Mesenchymal stem cell (in vitro differentiated cells and primary cell): ENCODE results near the gene MBP.

Experiments used
- DNase-seq: peaks from one replicate; pipeline ENCODE4 v3.0.0-alpha.2; 2013
- H2AFZ ChIP-seq: one replicate; pipeline ENCODE4 v1.6.1; 2013; ENCODE audit warnings: low read depth, mild to moderate bottlenecking, control low read depth, inconsistent platforms, low read length, moderate library complexity
- H2AK5ac ChIP-seq: 2 replicates; pipeline ENCODE4 v1.6.1; 2013; ENCODE audit warnings: low read length, moderate library complexity, mild to moderate bottlenecking, inconsistent platforms; ENCODE audit not compliant: severe bottlenecking
- H2BK120ac ChIP-seq: one replicate; pipeline ENCODE4 v1.6.1; 2013; ENCODE audit warnings: low read depth, mild to moderate bottlenecking, inconsistent platforms, low read length, moderate library complexity
- H2BK12ac ChIP-seq, 2 experiments: one replicate each; pipeline ENCODE4 v1.6.1; 2013; ENCODE audit warnings: inconsistent platforms in 2 of 2, low read length in 2 of 2, mild to moderate bottlenecking in 2 of 2, moderate library complexity in 2 of 2, control low read depth in 1 of 2
- H2BK15ac ChIP-seq: one replicate; pipeline ENCODE4 v1.6.1; 2013; ENCODE audit warnings: mild to moderate bottlenecking, low read depth, inconsistent platforms; ENCODE audit not compliant: poor library complexity, severe bottlenecking
- H2BK5ac ChIP-seq: 2 replicates; pipeline ENCODE4 v1.6.1; 2013; ENCODE audit warnings: low read depth, mild to moderate bottlenecking, low read length, control low read depth, inconsistent platforms; ENCODE audit not compliant: poor library complexity, severe bottlenecking
- H3K14ac ChIP-seq, 2 experiments: one replicate each; pipeline ENCODE4 v1.6.1; 2013; ENCODE audit warnings: inconsistent platforms in 2 of 2, low read length in 2 of 2, control low read depth in 1 of 2, mild to moderate bottlenecking in 1 of 2, moderate library complexity in 1 of 2
- H3K18ac ChIP-seq, 2 experiments: one replicate each; pipeline ENCODE4 v1.6.1; 2013; ENCODE audit warnings: inconsistent platforms in 2 of 2, low read length in 2 of 2, control low read depth in 1 of 2, low read depth in 1 of 2, mild to moderate bottlenecking in 1 of 2
- H3K23ac ChIP-seq, 2 experiments: one replicate each; pipeline ENCODE4 v1.6.1; 2013; ENCODE audit warnings: inconsistent platforms in 2 of 2, low read length in 2 of 2, mild to moderate bottlenecking in 2 of 2, moderate library complexity in 2 of 2, control low read depth in 1 of 2
- H3K27ac ChIP-seq: 2 replicates; pipeline ENCODE4 v1.5.1; 2013; ENCODE audit warnings: mild to moderate bottlenecking, moderate library complexity, low read length, control low read depth, inconsistent platforms; ENCODE audit not compliant: poor library complexity, severe bottlenecking
- H3K27me3 ChIP-seq, 2 experiments: 2 replicates each; pipeline versions ENCODE4 v1.6.1 to v1.7.0; 2013; ENCODE audit warnings: low read length in 2 of 2, mild to moderate bottlenecking in 2 of 2, moderate library complexity in 2 of 2, control low read depth in 1 of 2, inconsistent platforms in 1 of 2; ENCODE audit not compliant: control insufficient read depth in 1 of 2, insufficient read depth in 1 of 2
- H3K36me3 ChIP-seq, 2 experiments: 2 replicates each; pipeline versions ENCODE4 v1.6.1 to v1.7.0; 2013; ENCODE audit warnings: low read length in 2 of 2, control low read depth in 1 of 2, inconsistent platforms in 1 of 2, low read depth in 1 of 2, mild to moderate bottlenecking in 1 of 2; ENCODE audit not compliant: insufficient read depth in 2 of 2, control insufficient read depth in 1 of 2
- H3K4ac ChIP-seq, 2 experiments: one replicate each; pipeline ENCODE4 v1.6.1; 2013; ENCODE audit warnings: inconsistent platforms in 2 of 2, low read length in 2 of 2, mild to moderate bottlenecking in 2 of 2, moderate library complexity in 2 of 2, control low read depth in 1 of 2, low read depth in 1 of 2
- H3K4me1 ChIP-seq: 2 replicates; pipeline ENCODE4 v1.6.1; 2013; ENCODE audit warnings: low read depth, low read length, control low read depth; ENCODE audit not compliant: control insufficient read depth, insufficient read depth
- H3K4me2 ChIP-seq: 2 replicates; pipeline ENCODE4 v1.6.1; 2013; ENCODE audit warnings: low read length, mild to moderate bottlenecking, inconsistent platforms; ENCODE audit not compliant: poor library complexity, severe bottlenecking
- H3K4me3 ChIP-seq, 2 experiments: 2 replicates each; pipeline versions ENCODE4 v1.5.1 to v1.7.0; 2013; ENCODE audit warnings: low read length in 2 of 2, mild to moderate bottlenecking in 2 of 2, control low read depth in 1 of 2, low read depth in 1 of 2; ENCODE audit not compliant: insufficient read depth in 1 of 2
- H3K79me1 ChIP-seq: replicated peaks from 2 replicates; pipeline ENCODE4 v1.6.1; 2013; ENCODE audit warnings: mild to moderate bottlenecking, control low read depth, low read length, inconsistent platforms; ENCODE audit not compliant: poor library complexity, severe bottlenecking
- H3K9ac ChIP-seq: 2 replicates; pipeline ENCODE4 v1.7.0; 2013; ENCODE audit warnings: mild to moderate bottlenecking, low read length, moderate library complexity
- H3K9me3 ChIP-seq: 2 replicates; pipeline ENCODE4 v1.7.0; 2013; ENCODE audit warnings: mild to moderate bottlenecking, low read length; ENCODE audit not compliant: control insufficient read depth
- H4K8ac ChIP-seq: one replicate; pipeline ENCODE4 v1.6.1; 2013; ENCODE audit warnings: inconsistent platforms, mild to moderate bottlenecking, low read length, moderate library complexity
- H4K91ac ChIP-seq: one replicate; pipeline ENCODE4 v1.6.1; 2013; ENCODE audit warnings: mild to moderate bottlenecking, low read length, inconsistent platforms
- WGBS: methylation state at CpG from one replicate; pipeline ENCODE4 v1.1.7; 2013; ENCODE audit warnings: mixed read lengths; 5-methylcytosine and 5-hydroxymethylcytosine counted together

The MBP gene

DNA sequence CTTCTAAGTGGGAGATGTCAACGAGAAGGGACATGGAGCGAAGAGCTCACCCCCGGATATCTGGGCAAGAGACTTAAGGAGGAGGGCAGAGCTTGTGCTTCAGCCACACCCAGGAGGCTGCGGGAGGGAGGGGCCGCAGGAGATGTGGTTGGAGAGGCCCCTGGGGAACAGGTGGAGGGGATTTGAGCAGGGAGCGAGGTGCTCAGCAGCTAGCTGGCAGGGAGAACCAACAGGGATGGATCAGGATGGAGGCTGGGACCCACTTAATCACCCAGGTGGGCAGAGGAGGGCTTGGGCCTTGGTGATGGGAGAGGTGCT lies 78.3 kb downstream of the MBP start:
- H3K9me3 ChIP-seq = no peaks in the 10 kb centered on the region
- H2BK12ac ChIP-seq = peak overlapping the region; percentile 32 to 42
- H4K8ac ChIP-seq = peak overlapping the region; percentile 64
- peak overlapping the region; percentile 24 for H2AK5ac ChIP-seq
- H3K4ac ChIP-seq = peak overlapping the region; percentile 5 to 52
- H3K4me2 ChIP-seq = no peak overlapping the region
- H2BK5ac ChIP-seq = no peak overlapping the region
- peak overlapping the region; percentile 96 for H3K27ac ChIP-seq
- peaks cover 30% of the 10 kb centered on the region for H3K4me1 ChIP-seq
- H3K4me3 ChIP-seq = no peak overlapping the region
- no peak overlapping the region for H2AFZ ChIP-seq
- no peaks in the 10 kb centered on the region for H3K27me3 ChIP-seq
- H3K79me1 ChIP-seq = peaks cover 27% of the 10 kb centered on the region
- H3K23ac ChIP-seq = no peak overlapping the region
- H3K14ac ChIP-seq = peak overlapping the region in 1 of 2 experiments; percentile 15
- H2BK120ac ChIP-seq = peak overlapping the region; percentile 1
- no peak for DNase-seq
- WGBS = 78% methylated on average over 6 of the region's 6 CpGs
- H2BK15ac ChIP-seq = peak overlapping the region; percentile 9
- H3K36me3 ChIP-seq = peaks cover 13 to 15% of the 10 kb centered on the region in 2 experiments
- H3K9ac ChIP-seq = peak overlapping the region; percentile 47
- H4K91ac ChIP-seq = peak overlapping the region; percentile 28
- H3K18ac ChIP-seq = peak overlapping the region; percentile 17 to 38

DNA sequence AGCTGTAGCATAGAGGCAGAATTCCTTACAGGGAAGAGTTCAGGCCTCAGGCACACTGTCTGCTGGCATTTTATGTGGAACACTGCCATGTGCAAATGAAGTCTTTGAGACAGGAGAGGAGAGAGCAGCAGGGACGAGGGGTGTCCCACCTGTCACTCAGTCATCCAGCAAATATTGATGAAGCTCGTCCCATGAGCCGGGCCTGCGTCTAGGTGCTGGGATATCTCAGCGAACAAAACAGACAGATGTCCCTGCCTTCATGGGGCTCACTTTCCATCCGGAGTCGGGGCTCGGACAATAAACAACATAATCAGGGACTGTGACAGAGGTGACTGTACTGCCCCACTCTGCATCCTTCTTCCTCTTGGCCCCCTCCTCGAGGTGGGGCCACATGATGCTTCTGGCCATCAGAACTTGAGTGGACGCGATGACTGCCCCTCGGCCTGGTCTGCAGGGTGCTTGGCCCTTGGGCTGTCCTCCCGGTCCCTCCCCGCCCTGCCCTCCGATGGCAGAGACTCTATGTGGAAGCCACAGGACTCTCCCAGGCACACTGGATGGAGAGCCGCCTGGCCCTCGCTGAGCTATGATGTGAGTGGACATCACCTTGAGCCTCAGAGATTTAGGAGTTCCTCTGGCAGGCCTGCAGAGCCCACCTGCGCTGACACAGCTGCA lies 78.8 kb downstream of the MBP start:
- Histone ChIP-seq H2BK15ac (peak overlapping the region; percentile 15), H2AFZ (no peak overlapping the region), H3K14ac (peak overlapping the region in 1 of 2 experiments; percentile 15), H3K4me1 (peaks cover 30% of the 10 kb centered on the region), H3K23ac (no peak overlapping the region), H3K4me2 (no peak overlapping the region), H4K91ac (peak overlapping the region; percentile 28), H3K27me3 (no peaks in the 10 kb centered on the region), H3K36me3 (peaks cover 13 to 15% of the 10 kb centered on the region in 2 experiments), H2BK5ac (no peak overlapping the region), H3K9me3 (no peaks in the 10 kb centered on the region), H3K27ac (peak overlapping the region; percentile 96), H3K18ac (peak overlapping the region; percentile 17 to 38), H3K4me3 (no peak overlapping the region), H3K4ac (peak overlapping the region; percentile 5 to 52), H2AK5ac (peak overlapping the region; percentile 24), H4K8ac (peak overlapping the region; percentile 64), H3K9ac (peak overlapping the region; percentile 47), H2BK120ac (peak overlapping the region; percentile 1), H2BK12ac (peak overlapping the region; percentile 32 to 42), H3K79me1 (peaks cover 26% of the 10 kb centered on the region)
- 94% methylated on average over 18 of the region's 18 CpGs for WGBS
- DNase-seq = no peak

DNA sequence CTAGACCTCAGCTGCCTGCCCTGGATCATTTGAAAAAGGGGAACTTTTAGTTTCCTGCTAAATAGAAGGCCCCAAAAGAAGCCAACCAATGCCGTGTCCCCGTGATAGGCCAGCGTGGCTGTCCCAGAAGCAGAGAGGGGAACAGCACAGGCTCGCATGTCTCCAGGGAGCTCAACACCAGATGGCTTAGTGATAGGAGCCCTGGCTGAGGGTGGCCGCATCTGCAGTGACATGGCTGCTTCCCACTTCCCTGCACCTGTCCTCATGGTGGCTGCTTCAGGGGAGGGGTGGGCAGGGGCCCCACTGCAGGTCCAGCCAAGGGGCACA lies 79.6 kb downstream of the MBP start:
- Histone ChIP-seq H3K36me3 (peaks cover 7 to 15% of the 10 kb centered on the region in 2 experiments), H3K9ac (no peak overlapping the region), H2AFZ (no peak overlapping the region), H3K4ac (no peak overlapping the region), H3K23ac (no peak overlapping the region), H2BK5ac (no peak overlapping the region), H2BK120ac (no peak overlapping the region), H3K79me1 (peaks cover 20% of the 10 kb centered on the region), H2BK15ac (peak overlapping the region; percentile 26), H2AK5ac (no peak overlapping the region), H3K27me3 (no peaks in the 10 kb centered on the region), H3K4me3 (no peak overlapping the region), H3K27ac (no peak overlapping the region), H3K9me3 (no peaks in the 10 kb centered on the region), H3K4me1 (peaks cover 29% of the 10 kb centered on the region), H2BK12ac (no peak overlapping the region), H3K4me2 (no peak overlapping the region), H3K18ac (no peak overlapping the region), H3K14ac (no peak overlapping the region), H4K8ac (no peak overlapping the region), H4K91ac (no peak overlapping the region)
- DNase-seq = no peak
- WGBS = 95% methylated on average over 5 of the region's 5 CpGs

DNA sequence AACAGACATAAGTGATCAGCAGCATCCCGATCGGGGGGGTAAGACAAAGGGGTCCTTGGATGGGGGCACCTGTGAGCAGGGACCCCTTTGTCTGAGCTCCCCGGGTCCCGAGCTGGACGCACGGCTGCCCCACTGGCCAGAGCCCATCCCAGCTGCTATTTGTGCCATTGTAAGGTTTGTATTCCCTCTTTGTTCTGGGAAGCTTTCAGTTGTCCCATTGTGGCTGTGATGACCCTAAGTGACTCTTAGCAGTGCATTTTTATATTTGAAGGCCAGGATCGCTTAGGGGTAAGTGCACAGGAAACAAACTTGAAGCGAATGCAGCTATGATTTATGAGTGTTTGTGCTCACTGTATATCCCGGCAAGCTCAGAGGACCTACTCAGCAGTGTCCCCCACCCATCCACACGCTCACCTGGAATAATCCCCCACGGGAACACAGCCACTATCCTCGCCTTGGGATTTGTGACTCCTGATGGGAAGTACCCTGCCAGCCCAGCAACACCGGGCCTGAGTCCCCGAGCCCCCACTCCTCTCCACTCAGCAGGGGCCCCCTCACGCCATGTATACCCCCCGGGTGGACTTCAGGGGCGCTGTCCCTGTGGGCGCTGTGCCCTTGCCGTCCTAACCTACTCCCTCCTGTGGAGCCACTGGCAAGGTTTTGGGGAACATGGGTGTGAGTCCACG lies 80.1 kb downstream of the MBP start:
- H3K9me3 ChIP-seq = no peaks in the 10 kb centered on the region
- no peak overlapping the region for H2BK120ac ChIP-seq
- peak overlapping the region in 1 of 2 experiments; percentile 27 for H3K23ac ChIP-seq
- H2AFZ ChIP-seq = no peak overlapping the region
- peak overlapping the region in 1 of 2 experiments; percentile 44 for H3K14ac ChIP-seq
- peak overlapping the region; percentile 26 for H2BK15ac ChIP-seq
- H4K91ac ChIP-seq = no peak overlapping the region
- H3K79me1 ChIP-seq = peaks cover 21% of the 10 kb centered on the region
- no peak overlapping the region for H3K4me2 ChIP-seq
- no peak overlapping the region for H3K4ac ChIP-seq
- H3K27me3 ChIP-seq = no peaks in the 10 kb centered on the region
- no peak overlapping the region for H3K4me3 ChIP-seq
- no peak overlapping the region for H3K9ac ChIP-seq
- H3K27ac ChIP-seq = no peak overlapping the region
- no peak for DNase-seq
- no peak overlapping the region for H2BK12ac ChIP-seq
- WGBS = 86% methylated on average over 20 of the region's 20 CpGs
- no peak overlapping the region for H2BK5ac ChIP-seq
- no peak overlapping the region for H2AK5ac ChIP-seq
- H3K4me1 ChIP-seq = peaks cover 29% of the 10 kb centered on the region
- peak overlapping the region in 1 of 2 experiments; percentile 26 for H3K18ac ChIP-seq
- peaks cover 7 to 16% of the 10 kb centered on the region in 2 experiments for H3K36me3 ChIP-seq
- no peak overlapping the region for H4K8ac ChIP-seq
